Measurements from ENCODE around the gene PPP1R2B. TPM values are rescaled to one million over a fixed set of nuclear protein-coding genes. Genes with fewer than 3 reads are reported as not detected.

PPP1R2B gene
- total RNA-seq (0.09 TPM), polyA plus RNA-seq (ENCODE audit: insufficient read depth in 1 of 8, insufficient read length in 8 of 8, low replicate concordance in 1 of 8) (under 1 TPM in 5 of 8 donors, not detected in 3; 0.06 to 0.24 (median 0.11) TPM)
- long read RNA-seq, donor 1: 0 reads
- long read RNA-seq, donor 2: 0 reads
- long read RNA-seq, donor 3: 0 reads
- long read RNA-seq, donor 4: 0 reads
- long read RNA-seq, donor 5, partial matches to known transcripts: 0 of 1 reads
- long read RNA-seq, donor 5, other reads (novel, unspliced or antisense): 0 of 1 reads
- long read RNA-seq, donor 6: 0 reads
- long read RNA-seq, donor 7, partial matches to known transcripts: 0 of 1 reads
- long read RNA-seq, donor 7, other reads (novel, unspliced or antisense): 0 of 1 reads
- long read RNA-seq, donor 8: 0 reads
- long read RNA-seq, donor 9: 0 reads
- long read RNA-seq, donor 10: 0 reads
- long read RNA-seq, donor 11: 0 reads

DNA sequence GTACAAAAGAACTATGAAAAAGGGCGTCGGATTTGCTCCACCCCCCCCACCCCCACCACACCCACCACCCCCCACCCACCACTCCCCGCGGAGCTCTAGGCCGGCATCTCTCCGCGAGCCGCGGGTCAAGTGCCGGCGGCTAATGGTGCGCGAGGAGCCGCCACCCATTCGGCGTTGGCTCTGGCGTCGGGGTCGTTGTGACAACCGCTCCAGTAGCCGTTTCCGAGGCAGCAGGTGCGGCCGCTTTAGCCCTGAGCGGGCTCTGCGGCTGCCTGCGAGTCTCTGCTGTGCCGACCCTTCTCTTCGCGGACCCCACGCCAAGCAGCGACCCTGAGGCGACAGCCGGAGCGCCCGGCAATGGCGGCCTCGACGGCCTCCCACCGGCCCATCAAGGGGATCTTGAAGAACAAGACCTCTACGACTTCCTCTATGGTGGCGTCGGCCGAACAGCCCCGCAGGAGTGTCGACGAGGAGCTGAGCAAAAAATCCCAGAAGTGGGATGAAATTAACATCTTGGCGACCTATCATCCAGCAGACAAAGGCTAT lies at the start of gene PPP1R2B:
TSS of gene PPP1R2B (plus strand) at position 90 of the 546 bp plus-strand sequence. CDS start at position 358, 268 bp downstream.
- Histone ChIP-seq H3K4me1 (ENCODE audit: control insufficient read depth, insufficient read depth, low read length) (no peaks in the 10 kb centered on the region), H3K27ac (ENCODE audit: low read length) (no peak within 1 kb of the TSS), H3K4me3 (ENCODE audit: low read length) (no peak within 1 kb of the TSS), H3K36me3 (ENCODE audit: control insufficient read depth, insufficient read depth, low read length) (no peaks in the 10 kb centered on the region), H3K9me3 (replicated peaks; ENCODE audit: control insufficient read depth, low read depth, low read length) (no peaks in the 10 kb centered on the region), H3K27me3 (ENCODE audit: control insufficient read depth, insufficient read depth, low read length) (peaks cover 6% of the 10 kb centered on the region)
- WGBS (ENCODE audit: insufficient coverage): 48% methylated on average over 40 of the region's 48 CpGs
- no peak for DNase-seq

GRCh38 chr5:156800929-156801328 lies 49.2 kb upstream of the PPP1R2B start:
- no peak overlapping the region for H3K4me3 ChIP-seq (ENCODE audit: low read length)
- no peak for DNase-seq
- no peak overlapping the region for H3K27ac ChIP-seq (ENCODE audit: low read length)
- no peaks in the 10 kb centered on the region for H3K27me3 ChIP-seq (ENCODE audit: control insufficient read depth, insufficient read depth, low read length)
- no CpG with 5 or more reads among the region's 3 CpGs for WGBS (ENCODE audit: insufficient coverage)
- no peaks in the 10 kb centered on the region for H3K4me1 ChIP-seq (ENCODE audit: control insufficient read depth, insufficient read depth, low read length)
- H3K9me3 ChIP-seq (replicated peaks; ENCODE audit: control insufficient read depth, low read depth, low read length): no peaks in the 10 kb centered on the region
- no peaks in the 10 kb centered on the region for H3K36me3 ChIP-seq (ENCODE audit: control insufficient read depth, insufficient read depth, low read length)

DNA sequence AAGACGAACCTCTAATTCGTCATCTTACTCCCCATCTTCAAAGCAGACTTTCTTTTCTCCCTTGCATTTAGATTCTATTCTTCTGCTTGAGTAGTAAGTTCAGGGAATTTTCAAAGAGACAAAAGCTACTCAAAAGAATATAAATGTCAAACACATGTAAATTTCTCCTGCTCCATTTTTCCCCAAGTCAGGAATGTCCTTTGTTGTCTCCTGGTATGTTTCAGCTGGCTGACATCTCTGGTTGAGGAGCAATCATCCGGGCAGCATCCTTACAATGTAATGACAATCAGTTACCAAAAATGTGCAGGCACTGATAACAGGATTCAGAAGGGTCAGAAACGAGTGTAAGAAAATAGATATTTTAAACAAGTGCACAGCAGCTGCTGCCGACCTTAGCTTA lies 47.6 kb upstream of the PPP1R2B start:
- Histone ChIP-seq H3K4me3 (ENCODE audit: low read length) (no peak overlapping the region), H3K27ac (ENCODE audit: low read length) (no peak overlapping the region), H3K27me3 (ENCODE audit: control insufficient read depth, insufficient read depth, low read length) (no peaks in the 10 kb centered on the region), H3K9me3 (replicated peaks; ENCODE audit: control insufficient read depth, low read depth, low read length) (no peaks in the 10 kb centered on the region), H3K4me1 (ENCODE audit: control insufficient read depth, insufficient read depth, low read length) (no peaks in the 10 kb centered on the region), H3K36me3 (ENCODE audit: control insufficient read depth, insufficient read depth, low read length) (no peaks in the 10 kb centered on the region)
- WGBS (ENCODE audit: insufficient coverage): no CpG with 5 or more reads among the region's 5 CpGs
- DNase-seq: no peak

DNA sequence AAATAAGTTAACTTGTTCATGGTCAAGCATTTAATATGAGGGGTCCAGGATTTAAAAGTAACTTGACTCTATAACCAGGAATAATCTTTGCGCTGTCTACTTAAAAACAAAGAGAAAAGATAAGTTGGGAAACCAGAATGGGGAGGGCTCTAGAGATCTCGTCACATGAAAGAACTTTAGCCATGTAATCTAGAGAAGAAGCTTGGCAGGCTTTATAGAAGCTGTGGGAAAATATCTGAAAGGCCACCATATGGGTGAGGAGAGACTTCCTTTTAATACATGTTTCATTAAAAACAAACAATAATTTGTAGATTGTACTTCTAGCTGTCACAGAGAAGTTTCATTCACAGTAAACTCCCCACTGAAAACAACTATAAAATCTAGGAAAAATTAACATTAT lies 46.7 kb upstream of the PPP1R2B start:
- WGBS (ENCODE audit: insufficient coverage): 0% methylated on average over 1 of the region's 2 CpGs

DNA sequence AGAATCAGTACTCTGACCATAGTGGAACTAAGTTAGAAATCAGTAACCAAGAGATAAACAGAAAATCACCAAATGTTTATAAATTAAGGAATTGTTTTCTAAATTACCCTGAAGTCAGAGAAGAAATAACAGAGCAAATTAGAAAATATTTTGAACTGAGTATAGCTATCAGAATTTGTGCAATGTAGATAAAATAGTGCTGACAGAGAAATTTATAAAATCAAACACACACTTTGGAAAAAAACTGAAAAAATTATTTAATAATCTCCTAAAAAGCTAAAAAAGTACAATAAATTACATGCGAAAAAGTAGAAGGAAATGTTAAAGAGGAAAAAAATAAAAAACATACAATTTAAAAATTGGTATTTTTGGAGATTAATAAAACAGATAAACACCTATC lies 37.1 kb upstream of the PPP1R2B start:
- no peak overlapping the region for H3K27ac ChIP-seq (ENCODE audit: low read length)
- H3K9me3 ChIP-seq (replicated peaks; ENCODE audit: control insufficient read depth, low read depth, low read length): no peaks in the 10 kb centered on the region
- H3K4me1 ChIP-seq (ENCODE audit: control insufficient read depth, insufficient read depth, low read length): no peaks in the 10 kb centered on the region
- no peak overlapping the region for H3K4me3 ChIP-seq (ENCODE audit: low read length)
- no peak for DNase-seq
- no peaks in the 10 kb centered on the region for H3K36me3 ChIP-seq (ENCODE audit: control insufficient read depth, insufficient read depth, low read length)
- no peaks in the 10 kb centered on the region for H3K27me3 ChIP-seq (ENCODE audit: control insufficient read depth, insufficient read depth, low read length)
- no CpG with 5 or more reads among the region's 1 CpG for WGBS (ENCODE audit: insufficient coverage)

More for the DNA sequence above, 46.7 kb upstream of the PPP1R2B start:
- no peak overlapping the region for H3K4me3 ChIP-seq (ENCODE audit: low read length)
- H3K27me3 ChIP-seq (ENCODE audit: control insufficient read depth, insufficient read depth, low read length): no peaks in the 10 kb centered on the region
- no peak overlapping the region for H3K27ac ChIP-seq (ENCODE audit: low read length)
- no peak for DNase-seq
- no peaks in the 10 kb centered on the region for H3K9me3 ChIP-seq (replicated peaks; ENCODE audit: control insufficient read depth, low read depth, low read length)
- no peaks in the 10 kb centered on the region for H3K36me3 ChIP-seq (ENCODE audit: control insufficient read depth, insufficient read depth, low read length)
- H3K4me1 ChIP-seq (ENCODE audit: control insufficient read depth, insufficient read depth, low read length): no peaks in the 10 kb centered on the region

DNA sequence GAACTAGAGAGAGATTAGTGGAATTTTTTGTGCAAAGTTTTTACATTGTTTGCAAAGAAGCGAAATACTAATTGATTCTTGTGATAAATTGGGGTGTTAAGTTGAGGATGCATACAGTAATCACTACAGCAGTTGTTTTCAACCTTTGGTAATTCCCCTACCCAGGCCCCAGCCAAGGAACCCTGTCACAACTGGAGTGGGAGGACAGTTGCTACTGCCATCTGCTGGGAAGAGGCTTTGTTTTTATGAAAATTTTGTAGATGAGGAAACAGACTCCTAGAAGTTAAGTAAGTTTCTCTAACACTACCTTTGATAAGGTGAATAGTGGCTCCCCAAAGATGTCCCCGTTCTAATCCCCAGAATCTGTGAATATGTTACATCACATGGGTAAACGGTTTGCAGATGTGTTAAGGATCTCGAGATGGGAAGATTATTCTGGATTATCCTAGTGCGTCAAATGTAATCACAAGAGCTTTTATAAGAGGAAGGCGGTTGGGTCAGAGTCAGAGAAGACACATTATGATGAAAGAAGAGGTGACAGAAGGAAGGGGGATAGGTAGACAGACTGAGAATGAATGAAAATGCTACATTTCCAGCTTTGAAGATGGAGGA lies 34.0 kb upstream of the PPP1R2B start:
- H3K4me1 ChIP-seq (ENCODE audit: control insufficient read depth, insufficient read depth, low read length): no peaks in the 10 kb centered on the region
- peak; percentile 34 for DNase-seq
- H3K9me3 ChIP-seq (replicated peaks; ENCODE audit: control insufficient read depth, low read depth, low read length): no peaks in the 10 kb centered on the region
- no peaks in the 10 kb centered on the region for H3K27me3 ChIP-seq (ENCODE audit: control insufficient read depth, insufficient read depth, low read length)
- H3K27ac ChIP-seq (ENCODE audit: low read length): no peak overlapping the region
- H3K4me3 ChIP-seq (ENCODE audit: low read length): no peak overlapping the region
- no peaks in the 10 kb centered on the region for H3K36me3 ChIP-seq (ENCODE audit: control insufficient read depth, insufficient read depth, low read length)
- WGBS (ENCODE audit: insufficient coverage): 77% methylated on average over 5 of the region's 6 CpGs

- Histone ChIP-seq H3K4me1 (ENCODE audit: control insufficient read depth, insufficient read depth, low read length) (no peaks in the 10 kb centered on the region), H3K4me3 (ENCODE audit: low read length) (no peak overlapping the region), H3K9me3 (replicated peaks; ENCODE audit: control insufficient read depth, low read depth, low read length) (no peaks in the 10 kb centered on the region), H3K36me3 (ENCODE audit: control insufficient read depth, insufficient read depth, low read length) (no peaks in the 10 kb centered on the region), H3K27ac (ENCODE audit: low read length) (no peak overlapping the region), H3K27me3 (ENCODE audit: control insufficient read depth, insufficient read depth, low read length) (no peaks in the 10 kb centered on the region)
- no peak for DNase-seq
- WGBS (ENCODE audit: insufficient coverage): 83% methylated on average over 1 of the region's 3 CpGs
Measured at GRCh38 chr5:156819537-156819936, 30.6 kb upstream of the PPP1R2B start.

- Histone ChIP-seq H3K27me3 (ENCODE audit: control insufficient read depth, insufficient read depth, low read length) (no peaks in the 10 kb centered on the region), H3K36me3 (ENCODE audit: control insufficient read depth, insufficient read depth, low read length) (no peaks in the 10 kb centered on the region), H3K4me3 (ENCODE audit: low read length) (no peak overlapping the region), H3K27ac (ENCODE audit: low read length) (no peak overlapping the region), H3K9me3 (replicated peaks; ENCODE audit: control insufficient read depth, low read depth, low read length) (no peaks in the 10 kb centered on the region), H3K4me1 (ENCODE audit: control insufficient read depth, insufficient read depth, low read length) (no peaks in the 10 kb centered on the region)
- WGBS (ENCODE audit: insufficient coverage): 67% methylated on average over 6 of the region's 7 CpGs
- DNase-seq: no peak
Measured at GRCh38 chr5:156819967-156820581, 30.0 kb upstream of the PPP1R2B start.

DNA sequence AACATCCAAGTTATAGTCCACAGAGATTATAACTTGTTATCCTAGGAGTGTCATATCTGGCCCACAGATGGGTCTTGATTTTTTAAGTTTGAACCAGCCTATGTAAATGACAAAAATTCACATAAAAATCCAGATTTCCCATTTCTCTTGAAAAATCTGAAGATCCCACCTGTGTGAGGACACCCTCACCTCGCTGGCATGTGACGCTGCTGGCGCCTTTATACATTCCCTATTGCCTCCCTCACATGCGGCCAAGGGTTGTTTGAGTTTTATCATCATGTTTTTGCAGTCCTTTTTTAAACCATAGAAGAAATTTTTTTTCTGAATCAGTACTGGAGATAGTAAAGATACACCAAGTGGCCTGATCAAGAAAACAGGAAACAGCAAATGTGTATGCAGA lies 25.9 kb upstream of the PPP1R2B start:
- no peak overlapping the region for H3K4me3 ChIP-seq (ENCODE audit: low read length)
- no peaks in the 10 kb centered on the region for H3K4me1 ChIP-seq (ENCODE audit: control insufficient read depth, insufficient read depth, low read length)
- no peaks in the 10 kb centered on the region for H3K9me3 ChIP-seq (replicated peaks; ENCODE audit: control insufficient read depth, low read depth, low read length)
- peak; percentile 8 for DNase-seq
- WGBS (ENCODE audit: insufficient coverage): no CpG with 5 or more reads among the region's 4 CpGs
- H3K27me3 ChIP-seq (ENCODE audit: control insufficient read depth, insufficient read depth, low read length): no peaks in the 10 kb centered on the region
- no peaks in the 10 kb centered on the region for H3K36me3 ChIP-seq (ENCODE audit: control insufficient read depth, insufficient read depth, low read length)
- no peak overlapping the region for H3K27ac ChIP-seq (ENCODE audit: low read length)

DNA sequence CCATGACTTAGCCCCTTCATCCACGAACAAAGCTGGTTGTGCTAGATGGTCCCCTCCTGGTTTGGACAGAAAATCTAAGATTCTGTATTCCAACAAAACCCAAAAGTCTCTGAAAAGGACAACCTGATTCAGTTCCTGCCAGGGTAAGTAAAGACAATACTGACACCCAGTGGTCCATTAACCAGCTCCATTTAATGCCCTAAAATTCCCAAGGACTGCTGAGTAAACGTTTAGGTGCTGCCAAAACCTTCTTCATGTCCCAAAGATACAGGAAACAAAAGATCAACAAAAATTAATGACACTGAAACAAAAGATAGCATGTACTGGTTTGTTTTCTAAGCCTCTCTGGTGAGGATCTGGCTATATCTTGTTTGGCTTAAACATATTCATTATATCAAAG lies 25.3 kb upstream of the PPP1R2B start:
- Histone ChIP-seq H3K27me3 (ENCODE audit: control insufficient read depth, insufficient read depth, low read length) (no peaks in the 10 kb centered on the region), H3K36me3 (ENCODE audit: control insufficient read depth, insufficient read depth, low read length) (no peaks in the 10 kb centered on the region), H3K27ac (ENCODE audit: low read length) (no peak overlapping the region), H3K9me3 (replicated peaks; ENCODE audit: control insufficient read depth, low read depth, low read length) (no peaks in the 10 kb centered on the region), H3K4me1 (ENCODE audit: control insufficient read depth, insufficient read depth, low read length) (no peaks in the 10 kb centered on the region), H3K4me3 (ENCODE audit: low read length) (no peak overlapping the region)
- WGBS (ENCODE audit: insufficient coverage): 13% methylated on average over 1 of the region's 2 CpGs
- DNase-seq: peak; percentile 89
